ENCODE measurements around the gene WDR20.

Gene WDR20

DNA sequence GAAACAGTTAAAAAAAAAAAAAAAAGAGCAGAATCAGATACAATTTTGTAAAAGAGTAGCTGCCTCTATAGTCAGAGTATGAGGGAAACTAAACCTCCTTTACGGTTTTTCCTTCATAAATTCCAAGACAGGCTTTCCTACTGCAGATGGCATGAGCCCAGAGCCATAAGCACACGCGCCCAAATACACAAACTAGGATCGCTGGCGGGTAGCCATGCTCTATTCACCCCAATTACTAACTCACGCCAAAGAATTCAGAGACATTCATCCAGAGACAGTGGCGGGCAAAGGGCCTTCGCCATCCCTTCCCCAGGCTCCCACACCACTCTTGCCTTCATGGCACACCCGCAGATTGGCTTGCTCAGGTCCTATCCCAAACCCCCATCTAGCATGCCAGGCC is 117.0 kb downstream of the WDR20 start:
- Histone ChIP-seq H3K9ac (no peak overlapping the region), H3K4me3 (IDR thresholded peaks at IDR 0.05; ENCODE audit: insufficient read depth, low read depth, low read length) (no peak overlapping the region), H3K36me3 (ENCODE audit: insufficient read depth) (no peaks in the 10 kb centered on the region), H3K79me2 (ENCODE audit: insufficient read depth, low read depth) (no peaks in the 10 kb centered on the region), H3K4me2 (no peak overlapping the region), H3K4me1 (ENCODE audit: low read depth, poor library complexity, severe bottlenecking) (no peaks in the 10 kb centered on the region), H4K20me1 (ENCODE audit: insufficient read depth) (no peaks in the 10 kb centered on the region), H3K27ac (no peak overlapping the region), H3K27me3 (ENCODE audit: insufficient read depth, low read depth) (no peaks in the 10 kb centered on the region), H2AFZ (ENCODE audit: low read depth) (no peak overlapping the region)
- TF ChIP-seq, protein P1, sequence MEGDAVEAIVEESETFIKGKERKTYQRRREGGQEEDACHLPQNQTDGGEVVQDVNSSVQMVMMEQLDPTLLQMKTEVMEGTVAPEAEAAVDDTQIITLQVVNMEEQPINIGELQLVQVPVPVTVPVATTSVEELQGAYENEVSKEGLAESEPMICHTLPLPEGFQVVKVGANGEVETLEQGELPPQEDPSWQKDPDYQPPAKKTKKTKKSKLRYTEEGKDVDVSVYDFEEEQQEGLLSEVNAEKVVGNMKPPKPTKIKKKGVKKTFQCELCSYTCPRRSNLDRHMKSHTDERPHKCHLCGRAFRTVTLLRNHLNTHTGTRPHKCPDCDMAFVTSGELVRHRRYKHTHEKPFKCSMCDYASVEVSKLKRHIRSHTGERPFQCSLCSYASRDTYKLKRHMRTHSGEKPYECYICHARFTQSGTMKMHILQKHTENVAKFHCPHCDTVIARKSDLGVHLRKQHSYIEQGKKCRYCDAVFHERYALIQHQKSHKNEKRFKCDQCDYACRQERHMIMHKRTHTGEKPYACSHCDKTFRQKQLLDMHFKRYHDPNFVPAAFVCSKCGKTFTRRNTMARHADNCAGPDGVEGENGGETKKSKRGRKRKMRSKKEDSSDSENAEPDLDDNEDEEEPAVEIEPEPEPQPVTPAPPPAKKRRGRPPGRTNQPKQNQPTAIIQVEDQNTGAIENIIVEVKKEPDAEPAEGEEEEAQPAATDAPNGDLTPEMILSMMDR (conservative IDR thresholded peaks at IDR 0.05; ENCODE audit: low read depth, low read length), result no peak

DNA sequence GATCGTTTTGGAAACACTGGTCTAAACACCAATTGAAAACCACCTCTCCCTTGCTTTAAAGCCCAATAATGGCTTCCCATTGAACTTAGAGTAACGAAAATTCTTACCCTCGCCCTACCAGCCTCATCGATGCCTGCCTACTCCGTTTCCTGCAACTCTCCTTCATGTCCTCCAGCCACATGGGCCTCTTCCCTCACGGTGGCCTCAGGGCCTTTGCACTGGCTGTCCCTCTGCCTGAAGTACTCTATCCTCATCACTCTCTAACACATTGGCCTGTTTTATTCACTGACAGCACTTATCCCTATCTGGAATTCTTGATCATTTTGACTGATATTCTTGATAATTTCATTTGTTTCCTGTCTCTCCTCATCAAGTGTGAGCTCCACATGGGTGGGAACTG is 118.4 kb downstream of the WDR20 start:
- TF ChIP-seq, protein P1 (conservative IDR thresholded peaks at IDR 0.05; ENCODE audit: low read depth, low read length), result no peak
- Histone ChIP-seq H3K79me2 (ENCODE audit: insufficient read depth, low read depth) (no peaks in the 10 kb centered on the region), H4K20me1 (ENCODE audit: insufficient read depth) (no peaks in the 10 kb centered on the region), H3K27me3 (ENCODE audit: insufficient read depth, low read depth) (no peaks in the 10 kb centered on the region), H3K4me1 (ENCODE audit: low read depth, poor library complexity, severe bottlenecking) (no peaks in the 10 kb centered on the region), H2AFZ (ENCODE audit: low read depth) (no peak overlapping the region), H3K4me3 (IDR thresholded peaks at IDR 0.05; ENCODE audit: insufficient read depth, low read depth, low read length) (no peak overlapping the region), H3K36me3 (ENCODE audit: insufficient read depth) (no peaks in the 10 kb centered on the region), H3K27ac (no peak overlapping the region), H3K9ac (no peak overlapping the region), H3K4me2 (no peak overlapping the region)

All from KMS-11 (cell line).